H1 (cell line): Measurements from ENCODE around the gene ASB4. TPM values are rescaled to one million over a fixed set of nuclear protein-coding genes. Genes with fewer than 3 reads are reported as not detected.

Experiments used
- CTCF ChIA-PET: fragments of 300-600 bp; sonication (Branson Sonifier 250); formaldehyde crosslinking; loops from one replicate; lab custom pipeline; 2021; ENCODE audit not compliant: partially characterized antibody; lab: Charles Lee
- POLR2A ChIA-PET: fragments of 300-600 bp; sonication (Branson Sonifier 250); formaldehyde crosslinking; loops from one replicate; lab custom pipeline; 2021; ENCODE audit warnings: inconsistent platforms; ENCODE audit not compliant: partially characterized antibody; lab: Charles Lee
- DNase-seq, 2 experiments: peaks; one replicate each; pipeline versions ENCODE4 v3.0.0 to v3.0.0-alpha.2; 2010 to 2022; ENCODE audit warnings: low spot score in 2 of 2, low read depth in 1 of 2, mixed read lengths in 1 of 2
- FAIRE-seq: peaks from 2 replicates; lab custom pipeline; 2011; peaks lifted over from hg19 to GRCh38; lab: Jason Lieb, UNC
- H2AFZ ChIP-seq: 2 replicates; pipeline ENCODE4 v1.8.1; 2012; ENCODE audit warnings: low read length, inconsistent platforms
- H2AK5ac ChIP-seq: 2 replicates; pipeline ENCODE4 v1.6.1; 2013; ENCODE audit warnings: low read depth, low read length
- H2BK120ac ChIP-seq: replicated peaks from 2 replicates; pipeline ENCODE3; 2013; ENCODE audit warnings: low read depth, low read length, inconsistent platforms
- H2BK12ac ChIP-seq: 2 replicates; pipeline ENCODE4 v1.6.1; 2013; ENCODE audit warnings: low read depth, low read length
- H2BK15ac ChIP-seq: 2 replicates; pipeline ENCODE4 v1.6.1; 2013; ENCODE audit warnings: low read length
- H2BK20ac ChIP-seq: 2 replicates; pipeline ENCODE4 v1.6.1; 2013; ENCODE audit warnings: low read length
- H2BK5ac ChIP-seq: 2 replicates; pipeline ENCODE4 v1.6.1; 2013; ENCODE audit warnings: low read depth, low read length
- H3K14ac ChIP-seq: 2 replicates; pipeline ENCODE4 v1.6.1; 2013; ENCODE audit warnings: inconsistent platforms; ENCODE audit not compliant: insufficient read length
- H3K18ac ChIP-seq: 2 replicates; pipeline ENCODE4 v1.6.1; 2013; ENCODE audit warnings: low read length; ENCODE audit errors: extremely low read depth
- H3K23ac ChIP-seq: 2 replicates; pipeline ENCODE4 v1.6.1; 2013; ENCODE audit warnings: inconsistent platforms; ENCODE audit not compliant: insufficient read length
- H3K23me2 ChIP-seq: 2 replicates; pipeline ENCODE4 v1.6.1; 2013; ENCODE audit warnings: low read depth, low read length
- H3K27ac ChIP-seq: 2 replicates; pipeline ENCODE4 v1.6.1; 2011; ENCODE audit warnings: low read depth, low read length, inconsistent platforms
- H3K27me3 ChIP-seq, 4 experiments: replicated peaks in 1 of 4; 1 replicate in 1 of 4; 2 replicates in 3 of 4; pipeline versions ENCODE4 v1.6.1 to v1.8.1; 2011 to 2013; ENCODE audit warnings: low read length in 3 of 4, mild to moderate bottlenecking in 3 of 4, inconsistent platforms in 2 of 4, mixed read lengths in 2 of 4, moderate library complexity in 1 of 4; ENCODE audit not compliant: control insufficient read depth in 3 of 4, insufficient read depth in 3 of 4; ENCODE audit errors: extremely low read depth in 1 of 4
- H3K36me3 ChIP-seq, 4 experiments: 2 replicates each; pipeline versions ENCODE4 v1.6.1 to v1.8.1; 2011 to 2013; ENCODE audit warnings: mild to moderate bottlenecking in 4 of 4, low read length in 3 of 4, moderate library complexity in 2 of 4, control low read depth in 1 of 4, inconsistent platforms in 1 of 4; ENCODE audit not compliant: insufficient read depth in 4 of 4, control insufficient read depth in 2 of 4
- H3K4ac ChIP-seq: replicated peaks from 2 replicates; pipeline ENCODE3; 2013; ENCODE audit warnings: low read length, low read depth, mixed read lengths, inconsistent platforms; ENCODE audit not compliant: insufficient read length
- H3K4me1 ChIP-seq, 4 experiments: replicated peaks in 1 of 4; 1 replicate in 1 of 4; 2 replicates in 3 of 4; pipeline versions ENCODE4 v1.6.1 to v1.8.1; 2011 to 2013; ENCODE audit warnings: low read length in 3 of 4, inconsistent platforms in 2 of 4, mixed read lengths in 1 of 4; ENCODE audit not compliant: insufficient read depth in 4 of 4, control insufficient read depth in 3 of 4
- H3K4me2 ChIP-seq, 2 experiments: 2 replicates each; pipeline versions ENCODE4 v1.6.1 to v1.8.1; 2011 to 2013; ENCODE audit warnings: low read depth in 2 of 2, low read length in 2 of 2, control low read depth in 1 of 2, inconsistent platforms in 1 of 2, mild to moderate bottlenecking in 1 of 2; ENCODE audit not compliant: insufficient read depth in 1 of 2
- H3K4me3 ChIP-seq, 4 experiments: fragments of 200-600, 300-600 bp in 1 of 4; sonication (generic), shearing (Covaris generic), sonication (Bioruptor Twin) in 1 of 4; 2 replicates each; pipeline versions ENCODE4 v1.5.1 to v1.8.1; 2011 to 2016; ENCODE audit warnings: low read length in 4 of 4, low read depth in 3 of 4, control low read depth in 2 of 4, inconsistent platforms in 2 of 4, mild to moderate bottlenecking in 2 of 4, mixed read lengths in 1 of 4, moderate library complexity in 1 of 4; ENCODE audit not compliant: insufficient read depth in 2 of 4; ENCODE audit errors: extremely low read depth in 1 of 4
- H3K56ac ChIP-seq: replicated peaks from 2 replicates; pipeline ENCODE3; 2013; ENCODE audit warnings: low read depth, mild to moderate bottlenecking, mixed read lengths, low read length, inconsistent platforms; ENCODE audit not compliant: insufficient read length
- H3K79me1 ChIP-seq: 2 replicates; pipeline ENCODE4 v1.6.1; 2013; ENCODE audit warnings: low read depth, low read length, control low read depth
- H3K79me2 ChIP-seq, 2 experiments: 2 replicates each; pipeline versions ENCODE4 v1.6.1 to v1.8.1; 2012 to 2013; ENCODE audit warnings: low read length in 2 of 2, mild to moderate bottlenecking in 2 of 2, inconsistent platforms in 1 of 2; ENCODE audit not compliant: insufficient read depth in 2 of 2, control insufficient read depth in 1 of 2
- H3K9ac ChIP-seq, 4 experiments: replicated peaks in 1 of 4; 1 replicate in 1 of 4; 2 replicates in 3 of 4; pipeline versions ENCODE4 v1.6.1 to v1.8.1; 2011 to 2013; ENCODE audit warnings: low read depth in 3 of 4, low read length in 3 of 4, control low read depth in 2 of 4, mild to moderate bottlenecking in 2 of 4, moderate library complexity in 2 of 4, inconsistent platforms in 1 of 4; ENCODE audit errors: extremely low read depth in 1 of 4
- H3K9me3 ChIP-seq, 2 experiments: 2 replicates each; pipeline versions ENCODE4 v1.6.1 to v1.8.1; 2012 to 2013; ENCODE audit warnings: mild to moderate bottlenecking in 2 of 2, moderate library complexity in 2 of 2, control low read depth in 1 of 2, inconsistent platforms in 1 of 2, low read depth in 1 of 2, low read length in 1 of 2, mixed read lengths in 1 of 2; ENCODE audit not compliant: insufficient read depth in 2 of 2
- H4K20me1 ChIP-seq, 2 experiments: replicated peaks in 1 of 2; 2 replicates each; pipeline versions ENCODE3 to v1.8.1; 2011 to 2013; ENCODE audit warnings: inconsistent platforms in 2 of 2, low read length in 2 of 2, mild to moderate bottlenecking in 1 of 2; ENCODE audit not compliant: insufficient read depth in 2 of 2, control insufficient read depth in 1 of 2
- H4K5ac ChIP-seq: 2 replicates; pipeline ENCODE4 v1.6.1; 2013; ENCODE audit warnings: low read length, low read depth, mixed read lengths, inconsistent platforms; ENCODE audit not compliant: insufficient read length
- H4K8ac ChIP-seq: 2 replicates; pipeline ENCODE4 v1.8.0; 2013; ENCODE audit warnings: mild to moderate bottlenecking, moderate library complexity, low read length, inconsistent platforms; ENCODE audit not compliant: insufficient read depth; ENCODE audit errors: extremely low read depth
- H4K91ac ChIP-seq: replicated peaks from 2 replicates; pipeline ENCODE3; 2013; ENCODE audit warnings: low read length, mixed read lengths, inconsistent platforms; ENCODE audit not compliant: insufficient read length
- CTCF ChIP-seq, 3 experiments: IDR thresholded peaks; 1 replicate in 2 of 3; 2 replicates in 1 of 3; pipeline versions ENCODE4 v1.5.1 to v1.6.1; 2011; ENCODE audit warnings: low read length in 3 of 3, mild to moderate bottlenecking in 3 of 3, inconsistent platforms in 2 of 3, low read depth in 1 of 3, moderate library complexity in 1 of 3; ENCODE audit not compliant: insufficient read depth in 1 of 3; ENCODE audit errors: control extremely low read depth in 1 of 3
- E2F6 ChIP-seq: IDR thresholded peaks from 2 replicates; pipeline ENCODE4 v1.6.1; 2012; ENCODE audit warnings: inconsistent platforms
- EZH2 ChIP-seq: fragments of 200-600 bp; sonication (generic); IDR thresholded peaks from 2 replicates; pipeline ENCODE4 v1.7.1; 2012; ENCODE audit warnings: low read depth, mild to moderate bottlenecking, moderate library complexity, low read length, inconsistent platforms; ENCODE audit not compliant: severe bottlenecking
- GABPA ChIP-seq: IDR thresholded peaks from 2 replicates; pipeline ENCODE4 v1.6.1; 2011; ENCODE audit warnings: mild to moderate bottlenecking, low read length, moderate library complexity, borderline replicate concordance; ENCODE audit not compliant: insufficient read depth
- JUND ChIP-seq: IDR thresholded peaks from 2 replicates; pipeline ENCODE4 v1.6.1; 2011; ENCODE audit warnings: mild to moderate bottlenecking, improper control_type of control experiment, low read length
- RAD21 ChIP-seq, 2 experiments: IDR thresholded peaks in 1 of 2; conservative IDR thresholded peaks in 1 of 2; 2 replicates each; pipeline ENCODE4 v1.6.1; 2011; ENCODE audit warnings: low read depth in 2 of 2, low read length in 2 of 2, improper control_type of control experiment in 1 of 2, inconsistent platforms in 1 of 2, mild to moderate bottlenecking in 1 of 2, moderate library complexity in 1 of 2
- SIRT6 ChIP-seq: IDR thresholded peaks from one replicate; pipeline ENCODE4 v1.7.1; 2012; ENCODE audit warnings: low read length, inconsistent platforms
- SRF ChIP-seq: IDR thresholded peaks from 2 replicates; pipeline ENCODE4 v1.6.1; 2011; ENCODE audit warnings: mild to moderate bottlenecking, low read depth, low read length, moderate library complexity
- YY1 ChIP-seq: IDR thresholded peaks from 2 replicates; pipeline ENCODE4 v1.6.1; 2011; ENCODE audit warnings: low read depth, mild to moderate bottlenecking, low read length
- WGBS, 2 experiments: shearing (Covaris generic) in 1 of 2; methylation state at CpG; one replicate each; pipeline versions ENCODE4 v1.1.6 to v1.1.7; 2013 to 2015; ENCODE audit warnings: low lambda C conversion rate in 2 of 2, mixed read lengths in 2 of 2, inconsistent platforms in 1 of 2, low coverage in 1 of 2, missing lambda C conversion rate in 1 of 2; ENCODE audit not compliant: insufficient replicate concordance in 2 of 2, insufficient coverage in 1 of 2, insufficient read length in 1 of 2; ENCODE audit errors: extremely low coverage in 1 of 2, missing lambda C conversion rate in 1 of 2; 5-methylcytosine and 5-hydroxymethylcytosine counted together
- polyA plus RNA-seq, 7 experiments: library from polyadenylated mRNA; depleted of rRNA in 3 of 7; stranded (reverse) in 5 of 7; unstranded in 2 of 7; fragments of >200 nt in 5 of 7; fragments of 200-250 nt in 2 of 7; gene quantifications; 1 replicate in 5 of 7; 2 replicates in 1 of 7; 4 replicates in 1 of 7; pipeline versions ENCODE4 v1.2.1 to v1.2.3, GENCODE V29; 2011 to 2013; ENCODE audit warnings: missing spikeins in 2 of 7, mixed read lengths in 2 of 7
- total RNA-seq: library from RNA; stranded (reverse); fragmentation: NEBNext Ultra II Directional; extraction: Animal tissue kit (Norgen Biotek cat#: 25700); gene quantifications from 2 replicates; pipeline ENCODE4 v1.2.1, GENCODE V29; 2021

The ASB4 gene
- total and polyA plus RNA-seq, 2 of the 8 experiments (the other 6 are each of a cell fraction or from before 2014, with no cell fraction given), result not detected

- no peaks in the 10 kb centered on the region for H3K9me3 ChIP-seq
- H4K20me1 ChIP-seq, result no peaks in the 10 kb centered on the region
- ChIA-PET CTCF (interaction anchor here (0.6 to 15.7 kb wide), 20 partner anchors 10 to 462 kb away, joined by 3 to 187 read pairs (median 4); no protein-coding TSS in a partner anchor), POLR2A (no interaction called here)
- no peak overlapping the region for H3K4me3 ChIP-seq
- H2BK15ac ChIP-seq, result no peak overlapping the region
- H4K5ac ChIP-seq, result no peak overlapping the region
- H4K91ac ChIP-seq, result no peak overlapping the region
- FAIRE-seq, result no peak
- H3K18ac ChIP-seq, result no peak overlapping the region
- DNase-seq, result no peak
- no peak overlapping the region for H3K56ac ChIP-seq
- no peaks in the 10 kb centered on the region for H3K36me3 ChIP-seq
- no peaks in the 10 kb centered on the region for H3K79me1 ChIP-seq
- H3K79me2 ChIP-seq, result no peaks in the 10 kb centered on the region
- no peaks in the 10 kb centered on the region for H3K27me3 ChIP-seq
- H3K4me1 ChIP-seq, result no peaks in the 10 kb centered on the region
- no peak overlapping the region for H2BK5ac ChIP-seq
- H3K14ac ChIP-seq, result no peak overlapping the region
- no peak overlapping the region for H3K27ac ChIP-seq
- WGBS, 2 experiments, result 70% methylated on average over 3 of the region's 3 CpGs; no CpG with 5 or more reads in 1 of the 2 experiments
- no peak overlapping the region for H3K4ac ChIP-seq
- H2BK20ac ChIP-seq, result no peak overlapping the region
- no peaks in the 10 kb centered on the region for H3K23me2 ChIP-seq
- no peak overlapping the region for H2BK12ac ChIP-seq
- H2AFZ ChIP-seq, result no peak overlapping the region
- no peak overlapping the region for H3K9ac ChIP-seq
- no peak overlapping the region for H3K4me2 ChIP-seq
- no peak overlapping the region for H2AK5ac ChIP-seq
- no peak overlapping the region for H2BK120ac ChIP-seq
- no peak overlapping the region for H4K8ac ChIP-seq
- no peak overlapping the region for H3K23ac ChIP-seq
- no peak for TF ChIP-seq E2F6
- TF ChIP-seq GABPA, result no peak
- no peak for TF ChIP-seq EZH2
- peak; percentile 51 to 57; a peak in 3 of 4 replicates for TF ChIP-seq RAD21 (IDR thresholded peaks at IDR 0.05 in 1 of 2, conservative IDR thresholded peaks at IDR 0.05 in 1 of 2; ENCODE audit: low read depth in 2 of 2, low read length in 2 of 2)
- peak in 2 of 3 experiments; percentile 51 to 63; a peak in 3 of 4 replicates for TF ChIP-seq CTCF (IDR thresholded peaks at IDR 0.05; ENCODE audit: control extremely low read depth in 1 of 3, insufficient read depth in 1 of 3, low read depth in 1 of 3, low read length in 3 of 3)
- TF ChIP-seq SIRT6, result no peak
- no peak for TF ChIP-seq YY1
- TF ChIP-seq JUND, result 0 out of 2 replicates have a peak, but pooled peaks have one; percentile 45
- no peak for TF ChIP-seq SRF
Measured at GRCh38 chr7:95545007-95545615, 59.4 kb downstream of the ASB4 start.
